ENCODE data around the gene RAP1GAP2.

DNA sequence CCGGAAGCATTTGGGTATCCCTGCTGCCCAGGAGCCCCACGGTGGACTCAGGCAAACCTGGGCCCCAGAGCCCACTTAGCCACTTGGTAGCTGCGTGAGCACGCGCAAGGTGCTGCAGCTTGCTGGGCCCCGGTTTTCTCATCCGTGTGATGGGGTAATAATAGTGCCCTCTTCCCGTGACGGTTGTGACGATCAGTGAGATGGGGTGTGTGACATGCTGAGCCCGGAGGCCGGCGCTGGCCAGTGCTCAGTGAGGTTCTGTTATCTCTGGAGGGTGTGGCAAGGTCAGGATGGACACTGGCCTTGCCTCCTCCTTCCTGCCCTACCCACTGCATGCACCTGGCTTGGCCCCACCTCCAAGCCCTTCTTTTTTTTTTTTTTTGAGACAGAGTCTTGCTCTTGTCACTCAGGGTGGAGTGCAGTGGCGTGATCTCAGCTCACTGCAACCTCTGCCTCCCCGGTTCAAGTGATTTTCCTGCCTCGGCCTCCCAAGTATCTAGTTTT, 82.6 kb downstream of the RAP1GAP2 start:
- no peak for TF ChIP-seq CTCF (IDR thresholded peaks at IDR 0.05)
- TF ChIP-seq POLR2A (IDR thresholded peaks at IDR 0.05), result no peak
- no peak for TF ChIP-seq POLR2AphosphoS5 (IDR thresholded peaks at IDR 0.05; ENCODE audit: insufficient read depth in 1 of 2, low read depth in 1 of 2)
